Adrenal gland (tissue), 12 donors: ENCODE results near the gene EPM2A. TPM values are rescaled to one million over a fixed set of nuclear protein-coding genes. Genes with fewer than 3 reads are reported as not detected.

ENCODE experiments used
- DNase-seq, 7 donors: peaks; one replicate each; pipeline ENCODE4 v3.0.0-alpha.2; 2019 to 2020
- H3K27ac ChIP-seq, 5 donors: fragments of 200-600 bp; sonication (generic) in 4 of 5; 1 replicate in 3 of 5; 2 replicates in 2 of 5; pipeline versions ENCODE4 v1.5.1 to v1.8.0; 2016 to 2020; ENCODE audit warnings: mild to moderate bottlenecking in 1 of 5
- H3K27me3 ChIP-seq: fragments of 200-600 bp; 2 replicates; pipeline ENCODE4 v1.8.0; 2021
- H3K36me3 ChIP-seq, 2 donors: fragments of 200-600 bp; replicated peaks in 1 of 2; 1 replicate in 1 of 2; 2 replicates in 1 of 2; pipeline versions ENCODE4 v1.5.1 to v1.8.0; 2018 to 2022
- H3K4me1 ChIP-seq, 2 donors: fragments of 200-600 bp; replicated peaks in 1 of 2; 1 replicate in 1 of 2; 2 replicates in 1 of 2; pipeline versions ENCODE4 v1.5.1 to v1.8.0; 2018 to 2021
- H3K4me3 ChIP-seq, 4 donors: fragments of 200-600 bp; sonication (generic) in 3 of 4; one replicate each; pipeline ENCODE4 v1.5.1; 2016 to 2018
- H3K9me3 ChIP-seq, 3 donors: fragments of 200-600 bp; sonication (generic) in 1 of 3; replicated peaks in 1 of 3; 1 replicate in 2 of 3; 2 replicates in 1 of 3; pipeline versions ENCODE4 v1.5.1 to v1.8.0; 2016 to 2021
- POLR2A ChIP-seq, 2 donors: fragments of 450-650 bp; IDR thresholded peaks; one replicate each; pipeline ENCODE4 v1.6.1; 2017; ENCODE audit warnings: antibody characterized with exemption in 2 of 2, mild to moderate bottlenecking in 2 of 2, moderate library complexity in 1 of 2
- WGBS, 4 donors: extraction: QIAGEN DNeasy Blood & Tissue Kit in 2 of 4; methylation state at CpG; one replicate each; pipeline versions ENCODE4 v1.1.5 to v1.1.7; 2013 to 2017; 5-methylcytosine and 5-hydroxymethylcytosine counted together
- intact Hi-C, 2 donors: fragments of 100-400 bp; cut with DNase I; formaldehyde crosslinking; loops; one replicate each; pipeline versions ENCODE4 v1.14.1 to v1.15.0; 2022 to 2023
- polyA plus RNA-seq, 3 donors: library from polyadenylated mRNA; stranded (reverse); fragments of 200-250 nt in 2 of 3; fragments of 350-450 nt in 1 of 3; fragmentation: Illumina TruSeq in 1 of 3; extraction: RNeasy Lipid Tissue Mini Kit (QIAGEN cat#74804) in 1 of 3; gene quantifications; one replicate each; pipeline ENCODE4 v1.2.3, GENCODE V29; 2013 to 2014
- total RNA-seq, 9 donors: library from RNA; depleted of rRNA in 4 of 9; stranded (reverse); fragments of >200 nt in 4 of 9; fragments of 120-200 nt in 1 of 9; fragmentation: NEBNext Ultra II Directional in 1 of 9; extraction: Animal tissue kit (Norgen Biotek cat#: 25700) in 1 of 9; gene quantifications; one replicate each; pipeline versions ENCODE4 v1.1.0 to v1.2.4, GENCODE V29; 2013 to 2023
- TF ChIP-seq, protein P1 (sequence below), 6 experiments: fragments of 450-650 bp in 4 of 6; fragments of 200-600 bp in 2 of 6; sonication (generic) in 1 of 6; IDR thresholded peaks; 1 replicate in 5 of 6; 2 replicates in 1 of 6; pipeline versions ENCODE4 v1.5.1 to v1.8.0; 2016 to 2021; ENCODE audit warnings: antibody characterized with exemption in 6 of 6, mild to moderate bottlenecking in 2 of 6, moderate library complexity in 1 of 6
- donor health status: healthy with polysubstance abuse.
- donor health status: Bipolar disorder and iron deficiency.
- donor health status: DM: yes; HTN: yes; CAD: no.
- donor health status: DM: no; HTN: no; CAD: no.
- donor health status: DM: no; HTN: no; CAD: no.
- donor health status: DM: yes; HTN: yes; CAD: no.

Gene EPM2A
- total and polyA plus RNA-seq, 12 donors, result 3.8 to 32.8 (median 13.3) TPM

DNA sequence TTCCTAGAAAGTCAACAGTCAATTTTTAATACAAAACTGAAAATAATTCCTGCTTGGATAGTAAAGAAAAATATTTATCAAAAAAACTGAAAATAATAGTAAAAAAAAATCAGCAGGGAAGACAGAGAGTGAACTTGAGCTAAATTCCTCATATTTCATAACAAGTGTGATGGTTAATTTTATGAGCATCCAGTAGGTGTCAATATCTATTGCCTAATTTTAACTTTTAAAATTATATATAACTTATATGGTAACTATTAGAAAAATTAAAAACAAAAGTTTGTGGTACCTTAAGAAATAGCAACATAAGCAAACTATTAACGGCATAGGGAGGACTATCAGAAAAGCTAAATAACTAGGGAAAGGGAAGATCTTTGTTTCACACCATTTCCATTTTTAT is 2.1 kb downstream of the EPM2A start:
- no peaks in the 10 kb centered on the region for H3K36me3 ChIP-seq
- no peak for TF ChIP-seq POLR2A (IDR thresholded peaks at IDR 0.05)
- TF ChIP-seq, protein P1, sequence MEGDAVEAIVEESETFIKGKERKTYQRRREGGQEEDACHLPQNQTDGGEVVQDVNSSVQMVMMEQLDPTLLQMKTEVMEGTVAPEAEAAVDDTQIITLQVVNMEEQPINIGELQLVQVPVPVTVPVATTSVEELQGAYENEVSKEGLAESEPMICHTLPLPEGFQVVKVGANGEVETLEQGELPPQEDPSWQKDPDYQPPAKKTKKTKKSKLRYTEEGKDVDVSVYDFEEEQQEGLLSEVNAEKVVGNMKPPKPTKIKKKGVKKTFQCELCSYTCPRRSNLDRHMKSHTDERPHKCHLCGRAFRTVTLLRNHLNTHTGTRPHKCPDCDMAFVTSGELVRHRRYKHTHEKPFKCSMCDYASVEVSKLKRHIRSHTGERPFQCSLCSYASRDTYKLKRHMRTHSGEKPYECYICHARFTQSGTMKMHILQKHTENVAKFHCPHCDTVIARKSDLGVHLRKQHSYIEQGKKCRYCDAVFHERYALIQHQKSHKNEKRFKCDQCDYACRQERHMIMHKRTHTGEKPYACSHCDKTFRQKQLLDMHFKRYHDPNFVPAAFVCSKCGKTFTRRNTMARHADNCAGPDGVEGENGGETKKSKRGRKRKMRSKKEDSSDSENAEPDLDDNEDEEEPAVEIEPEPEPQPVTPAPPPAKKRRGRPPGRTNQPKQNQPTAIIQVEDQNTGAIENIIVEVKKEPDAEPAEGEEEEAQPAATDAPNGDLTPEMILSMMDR (IDR thresholded peaks at IDR 0.05), result no peak
- peaks cover 0 to 16% of the 10 kb centered on the region in 2 donors for H3K4me1 ChIP-seq
- no peak overlapping the region for H3K4me3 ChIP-seq
- WGBS, 4 donors, result 88 to 100% (median 92%) methylated on average over 1 of the region's 1 CpG
- H3K27me3 ChIP-seq, result no peaks in the 10 kb centered on the region
- intact Hi-C loops, result loop anchor here (10.0 kb wide), 2 partner anchors 72 to 82 kb away; partner anchors contain the start of gene FBXO30 (in 1 of the 2)
- no peaks in the 10 kb centered on the region for H3K9me3 ChIP-seq
- H3K27ac ChIP-seq, result no peak overlapping the region
- DNase-seq, result no peak

DNA sequence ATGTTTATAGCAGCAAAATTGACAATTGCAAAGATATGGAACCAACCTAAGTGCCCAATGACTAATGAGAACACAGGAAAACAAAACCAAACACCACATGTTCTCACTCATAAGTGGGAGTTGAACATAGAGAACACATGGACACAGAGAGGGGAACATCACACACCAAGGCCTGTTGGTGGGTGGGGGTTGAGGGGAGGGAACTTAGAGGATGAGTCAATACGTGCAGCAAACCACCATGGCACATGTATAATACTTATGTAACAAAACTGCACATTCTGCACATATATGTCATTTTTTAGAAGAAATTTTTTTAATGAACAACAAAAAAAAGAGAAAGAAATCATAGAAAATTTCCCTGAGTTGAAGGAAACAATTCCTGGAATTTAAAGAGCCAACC is 3.9 kb downstream of the EPM2A start:
- TF ChIP-seq, protein P1 (IDR thresholded peaks at IDR 0.05), result no peak
- TF ChIP-seq POLR2A (IDR thresholded peaks at IDR 0.05), result no peak
- Histone ChIP-seq H3K4me1 (peaks cover 0 to 14% of the 10 kb centered on the region in 2 donors), H3K27ac (no peak overlapping the region), H3K9me3 (no peaks in the 10 kb centered on the region), H3K27me3 (no peaks in the 10 kb centered on the region), H3K36me3 (no peaks in the 10 kb centered on the region), H3K4me3 (no peak overlapping the region)
- DNase-seq, result no peak
- intact Hi-C loops, result loop anchor here (10.0 kb wide), 2 partner anchors 73 to 83 kb away; partner anchors contain the start of gene FBXO30 (in 1 of the 2)
- 82 to 94% (median 87%) methylated on average over 1 of the region's 1 CpG for WGBS, 4 donors

DNA sequence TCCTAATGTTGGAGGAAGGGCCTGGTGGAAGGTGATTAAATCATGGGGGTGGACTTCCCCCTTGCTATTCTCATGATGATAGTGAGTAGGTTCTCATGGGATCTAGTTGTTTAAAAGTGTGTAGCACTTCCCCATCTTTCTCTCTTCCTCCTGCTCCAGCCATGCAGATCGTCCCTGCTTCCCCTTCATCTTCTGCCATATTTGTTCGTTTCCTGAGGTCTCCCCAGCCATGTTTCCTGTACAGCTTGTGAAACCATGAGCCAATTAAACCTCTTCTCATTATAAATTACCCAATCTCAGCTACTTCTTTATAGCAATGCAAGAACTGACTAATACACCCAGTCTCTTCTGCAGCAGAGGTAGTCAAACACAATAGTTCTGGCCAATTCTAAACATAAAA is 5.4 kb downstream of the EPM2A start:
- intact Hi-C loops, result loop anchor here (10.0 kb wide), 2 partner anchors 75 to 85 kb away; partner anchors contain the start of gene FBXO30 (in 1 of the 2)
- Histone ChIP-seq H3K27me3 (no peaks in the 10 kb centered on the region), H3K4me1 (peaks cover 0 to 9% of the 10 kb centered on the region in 2 donors), H3K9me3 (no peaks in the 10 kb centered on the region), H3K27ac (no peak overlapping the region), H3K4me3 (no peak overlapping the region), H3K36me3 (no peaks in the 10 kb centered on the region)
- no peak for TF ChIP-seq POLR2A (IDR thresholded peaks at IDR 0.05)
- TF ChIP-seq, protein P1 (IDR thresholded peaks at IDR 0.05), result no peak
- no peak for DNase-seq
- 81 to 91% (median 88%) methylated on average over 2 of the region's 2 CpGs for WGBS, 4 donors

DNA sequence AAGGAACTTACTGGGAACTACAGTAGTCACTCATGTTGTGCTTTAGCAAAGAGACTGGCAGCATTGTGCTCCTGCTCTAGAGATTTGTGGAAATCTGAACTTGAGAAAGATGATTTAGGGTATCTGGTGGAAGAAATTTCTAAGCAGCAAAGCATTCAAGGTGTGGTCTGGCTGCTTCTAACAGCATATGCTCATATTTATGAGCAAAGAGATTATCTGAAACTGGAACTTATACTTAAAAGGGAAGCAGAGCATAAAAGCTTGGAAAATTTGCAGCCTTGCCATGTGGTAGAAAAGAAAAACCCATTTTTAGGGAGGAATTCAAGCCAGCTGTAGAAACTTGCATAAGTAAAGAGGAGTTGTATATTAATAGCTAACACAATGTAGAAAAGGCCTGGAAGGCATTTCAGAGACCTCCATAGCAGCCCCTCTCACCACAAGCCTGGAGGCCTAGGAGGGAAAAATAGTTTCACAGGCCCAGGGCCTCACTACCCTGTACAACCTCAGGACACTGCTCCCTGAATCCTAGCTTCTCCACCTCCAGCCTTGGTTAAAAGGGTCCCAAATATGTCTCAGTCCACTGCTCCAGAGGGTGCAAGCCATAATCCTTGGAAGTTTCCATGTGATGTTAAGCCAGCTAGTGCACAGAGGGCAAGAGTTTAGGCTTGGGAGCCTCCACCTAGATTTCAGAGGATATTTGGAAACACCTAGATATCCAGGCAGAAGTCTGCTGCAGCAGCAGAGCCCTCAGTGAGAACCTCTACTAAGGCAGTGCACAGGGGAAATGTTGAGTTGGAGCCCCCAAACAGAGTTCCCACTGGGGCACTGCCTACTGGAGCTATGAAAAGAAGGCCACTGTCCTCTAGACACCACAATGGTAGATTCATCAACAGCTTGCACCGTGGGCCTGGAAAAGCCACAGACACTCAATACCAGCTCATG is 6.6 kb downstream of the EPM2A start:
- Histone ChIP-seq H3K27me3 (no peaks in the 10 kb centered on the region), H3K36me3 (no peaks in the 10 kb centered on the region), H3K9me3 (no peaks in the 10 kb centered on the region), H3K4me1 (peaks cover 0 to 2% of the 10 kb centered on the region in 2 donors), H3K4me3 (no peak overlapping the region), H3K27ac (no peak overlapping the region)
- no peak for TF ChIP-seq POLR2A (IDR thresholded peaks at IDR 0.05)
- TF ChIP-seq, protein P1 (IDR thresholded peaks at IDR 0.05), result no peak
- intact Hi-C loops, result no loop called here
- DNase-seq, result no peak
- WGBS, 4 donors, result 80 to 100% (median 96%) methylated on average over 1 of the region's 1 CpG; no CpG with 5 or more reads in 1 of the 4 donors
